Lung (tissue), 12 donors: ENCODE data around the gene SLIT1. TPM values are rescaled to one million over a fixed set of nuclear protein-coding genes. Genes with fewer than 3 reads are reported as not detected.

ENCODE experiments used
- ATAC-seq: fragments of 200-7000 bp; cut with Tn5 transposase; one replicate; pipeline ENCODE4 v1.9.1; 2020; ENCODE audit warnings: moderate number of reproducible peaks; ENCODE audit not compliant: insufficient read depth, low FRiP score
- DNase-seq, 3 donors: peaks; one replicate each; pipeline ENCODE4 v3.0.0-alpha.2; 2013 to 2017
- H3K27ac ChIP-seq, 2 donors: one replicate each; pipeline ENCODE4 v1.5.1; 2013; ENCODE audit warnings: mild to moderate bottlenecking in 2 of 2, moderate library complexity in 2 of 2, control low read depth in 1 of 2, inconsistent platforms in 1 of 2, low read depth in 1 of 2, low read length in 1 of 2
- H3K27me3 ChIP-seq, 3 donors: one replicate each; pipeline ENCODE4 v1.5.1; 2013; ENCODE audit warnings: low read length in 2 of 3; ENCODE audit not compliant: control insufficient read depth in 3 of 3, insufficient read depth in 3 of 3
- H3K36me3 ChIP-seq, 4 donors: one replicate each; pipeline ENCODE4 v1.5.1; 2013; ENCODE audit warnings: low read length in 4 of 4, mild to moderate bottlenecking in 1 of 4, moderate library complexity in 1 of 4; ENCODE audit not compliant: control insufficient read depth in 4 of 4, insufficient read depth in 4 of 4
- H3K4me1 ChIP-seq, 5 donors: one replicate each; pipeline ENCODE4 v1.5.1; 2013; ENCODE audit warnings: low read length in 5 of 5, mild to moderate bottlenecking in 2 of 5, moderate library complexity in 1 of 5; ENCODE audit not compliant: control insufficient read depth in 5 of 5, insufficient read depth in 5 of 5
- H3K4me3 ChIP-seq: one replicate; pipeline ENCODE4 v1.5.1; 2013; ENCODE audit warnings: mild to moderate bottlenecking, control low read depth, moderate library complexity
- H3K9ac ChIP-seq, 2 donors: one replicate each; pipeline ENCODE4 v1.5.1; 2013; ENCODE audit warnings: low read length in 2 of 2, control low read depth in 1 of 2; ENCODE audit not compliant: insufficient read depth in 1 of 2
- H3K9me3 ChIP-seq, 4 donors: one replicate each; pipeline ENCODE4 v1.5.1; 2013; ENCODE audit warnings: low read length in 3 of 4, mild to moderate bottlenecking in 1 of 4, moderate library complexity in 1 of 4; ENCODE audit not compliant: control insufficient read depth in 4 of 4, insufficient read depth in 3 of 4
- WGBS, 2 donors: extraction: QIAGEN DNeasy Blood & Tissue Kit; methylation state at CpG; one replicate each; pipeline ENCODE4 v1.1.7; 2013; 5-methylcytosine and 5-hydroxymethylcytosine counted together
- polyA plus RNA-seq, 2 donors: library from polyadenylated mRNA; stranded (reverse); fragments of 200-250 nt; gene quantifications; one replicate each; pipeline ENCODE4 v1.2.1, GENCODE V29; 2013
- total RNA-seq, 2 donors: library from RNA; depleted of rRNA in 1 of 2; stranded (reverse); fragments of >200 nt in 1 of 2; gene quantifications; one replicate each; pipeline ENCODE4 v1.2.1, GENCODE V29; 2014 to 2021
- TF ChIP-seq, protein P1 (sequence below): IDR thresholded peaks from 2 replicates; pipeline ENCODE4 v1.5.1; 2012; ENCODE audit warnings: mild to moderate bottlenecking; ENCODE audit errors: control extremely low read depth, extremely low read depth
- donor health status: control.
- donor health status: control.
- donor health status: Bipolar disorder and iron deficiency.
- donor health status: healthy.
- donor health status: DM: yes; HTN: yes; CAD: no.

Gene SLIT1
- total and polyA plus RNA-seq, 4 donors, result 0.39 to 5.6 (median 0.57) TPM

DNA sequence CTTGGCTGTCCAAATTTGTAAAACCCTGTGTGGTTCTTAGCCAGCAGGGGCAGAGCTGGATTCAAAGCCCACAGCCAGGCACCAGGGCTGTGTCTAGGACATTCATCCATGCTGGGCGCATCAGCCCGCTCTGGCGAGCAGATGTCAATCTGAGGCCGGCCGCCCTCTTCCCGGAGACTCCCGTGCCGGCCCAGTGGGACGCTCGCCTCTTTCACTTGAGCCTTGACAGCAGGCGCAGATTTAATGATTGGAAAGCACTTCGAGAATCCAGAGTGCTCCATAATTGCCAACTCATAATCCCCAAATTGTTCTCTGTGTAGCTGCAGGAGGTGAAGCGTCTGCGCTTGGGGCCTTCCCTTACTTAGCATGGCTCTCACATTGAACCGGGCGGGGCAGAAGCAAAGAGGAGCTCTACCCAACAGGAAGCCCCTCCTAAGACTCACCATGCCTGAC lies 36.7 kb downstream of the SLIT1 start:
- no peaks in the 10 kb centered on the region for H3K27me3 ChIP-seq
- no peak for DNase-seq
- peaks cover 0 to 32% (median 2%) of the 10 kb centered on the region in 5 donors for H3K4me1 ChIP-seq
- no peak for ATAC-seq
- H3K9ac ChIP-seq, result no peak overlapping the region
- WGBS, 2 donors, result 92 to 94% methylated on average over 16 of the region's 16 CpGs
- TF ChIP-seq, protein P1, sequence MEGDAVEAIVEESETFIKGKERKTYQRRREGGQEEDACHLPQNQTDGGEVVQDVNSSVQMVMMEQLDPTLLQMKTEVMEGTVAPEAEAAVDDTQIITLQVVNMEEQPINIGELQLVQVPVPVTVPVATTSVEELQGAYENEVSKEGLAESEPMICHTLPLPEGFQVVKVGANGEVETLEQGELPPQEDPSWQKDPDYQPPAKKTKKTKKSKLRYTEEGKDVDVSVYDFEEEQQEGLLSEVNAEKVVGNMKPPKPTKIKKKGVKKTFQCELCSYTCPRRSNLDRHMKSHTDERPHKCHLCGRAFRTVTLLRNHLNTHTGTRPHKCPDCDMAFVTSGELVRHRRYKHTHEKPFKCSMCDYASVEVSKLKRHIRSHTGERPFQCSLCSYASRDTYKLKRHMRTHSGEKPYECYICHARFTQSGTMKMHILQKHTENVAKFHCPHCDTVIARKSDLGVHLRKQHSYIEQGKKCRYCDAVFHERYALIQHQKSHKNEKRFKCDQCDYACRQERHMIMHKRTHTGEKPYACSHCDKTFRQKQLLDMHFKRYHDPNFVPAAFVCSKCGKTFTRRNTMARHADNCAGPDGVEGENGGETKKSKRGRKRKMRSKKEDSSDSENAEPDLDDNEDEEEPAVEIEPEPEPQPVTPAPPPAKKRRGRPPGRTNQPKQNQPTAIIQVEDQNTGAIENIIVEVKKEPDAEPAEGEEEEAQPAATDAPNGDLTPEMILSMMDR, result no peak
- no peak overlapping the region for H3K4me3 ChIP-seq
- H3K27ac ChIP-seq, result no peak overlapping the region
- H3K36me3 ChIP-seq, result no peaks in the 10 kb centered on the region
- peaks cover 0 to 2% (median 0%) of the 10 kb centered on the region in 4 donors for H3K9me3 ChIP-seq

DNA sequence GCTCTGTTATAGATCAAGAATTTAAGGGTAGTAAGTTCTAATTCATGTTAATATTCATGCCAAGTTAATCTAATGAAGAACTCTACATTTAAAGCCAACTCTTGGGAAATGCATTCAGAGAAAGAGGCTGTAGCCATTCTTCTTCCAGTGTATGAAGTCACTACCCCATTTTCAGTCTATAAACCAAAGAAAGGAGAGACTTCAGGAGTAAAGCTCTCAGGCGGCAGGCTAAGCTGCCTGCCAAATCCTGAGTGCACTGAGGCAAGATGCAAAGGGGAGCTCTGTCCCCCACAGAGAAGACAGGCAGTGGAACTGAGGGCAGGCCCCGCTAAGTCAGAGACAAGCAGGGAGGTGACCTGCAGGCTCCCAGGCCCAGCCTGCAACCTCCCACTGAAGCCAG lies 41.5 kb downstream of the SLIT1 start:
- Histone ChIP-seq H3K27me3 (no peaks in the 10 kb centered on the region), H3K9me3 (peaks cover 0 to 2% (median 0%) of the 10 kb centered on the region in 4 donors), H3K4me1 (peaks cover 0 to 65% (median 23%) of the 10 kb centered on the region in 5 donors), H3K9ac (no peak overlapping the region), H3K27ac (no peak overlapping the region), H3K4me3 (no peak overlapping the region), H3K36me3 (no peaks in the 10 kb centered on the region)
- ATAC-seq (no peak), DNase-seq (peak in 2 of 3 donors; percentile 46 to 67)
- 83 to 91% methylated on average over 2 of the region's 2 CpGs for WGBS, 2 donors
- TF ChIP-seq, protein P1, result no peak

DNA sequence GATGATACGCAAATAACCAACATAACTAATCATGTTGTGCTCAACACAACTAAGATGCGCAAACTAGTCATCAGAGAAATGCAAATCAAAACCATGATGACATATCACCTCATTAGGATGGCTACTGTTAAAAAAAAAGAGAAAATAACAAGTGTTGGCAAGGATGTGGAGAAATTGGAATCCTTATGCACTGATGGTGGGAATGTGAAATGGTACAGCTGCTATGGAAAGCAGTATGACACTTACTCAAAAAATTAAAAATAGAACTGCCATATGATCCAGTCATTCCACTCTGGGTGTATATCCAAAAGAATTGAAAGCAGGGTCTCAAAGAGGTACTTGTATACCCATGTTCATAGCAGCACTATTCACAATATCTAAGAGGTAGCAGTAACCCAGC lies 42.9 kb downstream of the SLIT1 start:
- ATAC-seq, result no peak
- WGBS, 2 donors, result 88 to 89% methylated on average over 2 of the region's 2 CpGs

More for the DNA sequence above, 42.9 kb downstream of the SLIT1 start:
- Histone ChIP-seq H3K4me3 (no peak overlapping the region), H3K4me1 (peaks cover 0 to 78% (median 23%) of the 10 kb centered on the region in 5 donors), H3K27me3 (no peaks in the 10 kb centered on the region), H3K9ac (no peak overlapping the region), H3K9me3 (peaks cover 0 to 2% (median 0%) of the 10 kb centered on the region in 4 donors), H3K36me3 (no peaks in the 10 kb centered on the region), H3K27ac (no peak overlapping the region)
- peak; percentile 35 to 97 (median 95) for DNase-seq
- TF ChIP-seq, protein P1, result no peak
